ENCODE data around the gene NKD1.

NKD1 gene

DNA sequence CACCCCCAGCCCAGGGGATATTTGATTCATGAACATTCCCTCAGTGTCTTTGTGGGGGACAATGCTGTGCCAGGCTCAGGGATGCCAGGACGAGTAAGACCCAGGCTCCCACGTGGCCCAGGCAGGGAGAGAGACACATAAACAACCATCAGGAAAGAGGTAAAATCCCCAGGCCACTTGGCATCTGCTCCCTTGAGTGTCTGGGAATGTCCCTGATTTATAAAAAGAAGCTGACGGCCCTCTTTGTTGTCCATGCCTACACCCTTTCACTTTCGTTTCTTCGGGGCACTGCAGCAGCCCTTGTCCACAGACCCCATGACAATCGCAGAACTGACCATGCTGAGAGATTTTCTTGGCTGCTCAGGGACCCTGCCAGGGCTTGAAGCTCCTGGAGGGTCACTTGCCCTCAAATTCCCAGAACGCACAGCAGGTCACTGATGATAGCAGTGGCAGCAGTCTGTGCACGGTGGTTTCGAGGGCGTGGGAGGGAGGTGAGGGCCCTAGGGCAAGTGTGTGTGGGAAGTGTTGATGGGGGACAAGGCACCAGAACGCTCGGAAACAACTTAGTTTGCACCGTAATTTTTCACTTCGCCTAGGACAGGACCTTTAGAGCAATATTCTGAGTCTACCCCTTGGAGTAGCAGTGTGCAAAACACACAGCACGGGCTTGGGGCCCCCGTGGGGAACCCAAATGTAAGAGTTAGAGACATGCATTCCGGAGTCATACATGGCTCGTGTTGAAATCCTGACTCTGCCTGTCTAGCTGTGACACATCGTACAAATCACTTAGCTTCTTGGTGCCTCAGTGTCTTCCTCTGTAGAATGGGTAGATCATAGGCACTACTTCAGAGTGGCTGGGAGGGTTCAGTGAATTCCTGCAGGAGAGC lies 149.9 kb downstream of the NKD1 start:
- no peak for DNase-seq

All from KG1 (cell line).